Neuron (in vitro differentiated cells): ENCODE data around the gene PPIL1.

Source experiments
- H2AFZ ChIP-seq: one replicate; pipeline ENCODE4 v1.6.1; 2013; ENCODE audit warnings: low read depth, mild to moderate bottlenecking, inconsistent platforms, low read length, moderate library complexity
- H3K27me3 ChIP-seq: one replicate; pipeline ENCODE4 v1.6.1; 2013; ENCODE audit warnings: low read length; ENCODE audit not compliant: insufficient read depth
- H3K36me3 ChIP-seq: one replicate; pipeline ENCODE4 v1.6.1; 2013; ENCODE audit warnings: low read length; ENCODE audit not compliant: insufficient read depth
- H3K4me1 ChIP-seq: one replicate; pipeline ENCODE4 v1.6.1; 2013; ENCODE audit warnings: low read length; ENCODE audit not compliant: insufficient read depth
- H3K4me3 ChIP-seq: 2 replicates; pipeline ENCODE4 v1.5.1; 2013; ENCODE audit warnings: mild to moderate bottlenecking, low read length, moderate library complexity
- H3K9me3 ChIP-seq: one replicate; pipeline ENCODE4 v1.6.1; 2013; ENCODE audit warnings: low read length

PPIL1 gene

GRCh38 chr6:36844232-36845170, 30.1 kb downstream of the PPIL1 start:
- no peaks in the 10 kb centered on the region for H3K27me3 ChIP-seq

DNA sequence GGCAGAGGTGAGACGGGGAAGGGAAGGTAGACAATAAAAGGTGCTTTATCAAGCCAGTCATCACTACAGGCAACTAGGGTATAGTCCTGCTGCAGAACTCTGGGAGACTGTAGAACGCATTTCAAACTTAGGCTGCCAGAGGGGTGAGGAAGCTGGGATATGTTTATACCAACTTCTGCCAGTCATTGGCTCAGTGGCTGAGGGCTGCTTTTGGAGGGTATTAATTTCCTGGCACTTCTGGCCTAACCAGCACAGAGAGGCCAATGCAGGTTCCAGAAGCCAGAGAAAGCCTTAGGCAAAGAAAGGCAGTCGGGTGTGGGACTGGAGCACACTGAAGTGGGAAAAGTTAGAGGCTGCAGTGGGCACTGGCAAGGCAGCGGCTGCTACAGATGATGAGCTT, 31.4 kb downstream of the PPIL1 start:
- Histone ChIP-seq H3K36me3 (no peaks in the 10 kb centered on the region), H3K4me1 (peaks cover 14% of the 10 kb centered on the region), H3K9me3 (no peaks in the 10 kb centered on the region), H3K27me3 (peaks cover 12% of the 10 kb centered on the region), H3K4me3 (no peak overlapping the region), H2AFZ (no peak overlapping the region)

More at GRCh38 chr6:36844232-36845170, 30.1 kb downstream of the PPIL1 start:
- no peaks in the 10 kb centered on the region for H3K36me3 ChIP-seq
- no peaks in the 10 kb centered on the region for H3K9me3 ChIP-seq
- H3K4me1 ChIP-seq: peaks cover 23% of the 10 kb centered on the region
- H2AFZ ChIP-seq: no peak overlapping the region
- no peak overlapping the region for H3K4me3 ChIP-seq

GRCh38 chr6:36841756-36842155, 32.8 kb downstream of the PPIL1 start:
- H3K4me1 ChIP-seq: peaks cover 13% of the 10 kb centered on the region
- no peak overlapping the region for H3K4me3 ChIP-seq
- no peaks in the 10 kb centered on the region for H3K9me3 ChIP-seq
- H3K27me3 ChIP-seq: peaks cover 26% of the 10 kb centered on the region
- H2AFZ ChIP-seq: no peak overlapping the region
- no peaks in the 10 kb centered on the region for H3K36me3 ChIP-seq

- peaks cover 34% of the 10 kb centered on the region for H3K27me3 ChIP-seq
- H3K4me1 ChIP-seq: peaks cover 13% of the 10 kb centered on the region
- H3K4me3 ChIP-seq: peak overlapping the region; percentile 41
- no peaks in the 10 kb centered on the region for H3K36me3 ChIP-seq
- H3K9me3 ChIP-seq: no peaks in the 10 kb centered on the region
- no peak overlapping the region for H2AFZ ChIP-seq
Measured at GRCh38 chr6:36840432-36841403, 33.9 kb downstream of the PPIL1 start.

DNA sequence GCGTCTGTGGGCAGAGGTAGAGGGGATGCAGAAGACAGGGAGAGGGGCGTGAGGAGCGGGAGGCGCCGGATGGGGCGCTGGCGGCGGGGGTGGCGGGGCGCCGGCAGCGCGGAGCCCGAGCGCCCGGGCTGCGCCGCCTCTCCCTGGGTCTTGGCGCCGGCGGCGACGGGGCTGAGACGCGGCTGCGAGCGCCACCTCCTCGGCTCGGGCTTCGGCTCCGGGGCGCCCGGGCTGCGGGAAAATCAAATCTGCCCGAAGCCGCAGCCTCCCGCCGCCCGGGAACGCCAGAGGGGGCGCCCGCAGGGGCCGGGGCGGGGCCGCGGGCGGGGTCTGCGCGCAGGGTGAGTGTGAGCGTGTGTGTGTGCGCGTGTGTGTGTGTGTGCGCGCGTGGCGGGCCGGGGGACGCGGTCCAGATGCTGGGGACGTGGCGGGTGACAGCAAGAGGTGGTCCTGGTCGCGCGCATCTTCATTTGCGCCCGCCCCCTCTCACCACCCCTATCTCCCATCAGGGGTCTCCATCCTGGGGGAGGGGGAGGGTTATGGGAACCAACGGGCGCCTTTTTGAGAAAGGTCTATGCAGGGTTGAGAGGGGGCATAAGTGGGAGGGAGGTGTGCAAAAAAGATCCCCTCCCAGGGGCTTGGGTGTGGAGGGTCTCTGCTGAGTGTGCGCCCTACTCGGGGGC, 34.7 kb downstream of the PPIL1 start:
- Histone ChIP-seq H3K4me3 (peak overlapping the region; percentile 41), H3K36me3 (no peaks in the 10 kb centered on the region), H2AFZ (peak overlapping the region; percentile 37), H3K27me3 (peaks cover 37% of the 10 kb centered on the region), H3K4me1 (peaks cover 14% of the 10 kb centered on the region), H3K9me3 (no peaks in the 10 kb centered on the region)

GRCh38 chr6:36838896-36839748, 35.5 kb downstream of the PPIL1 start, which contains the start of gene CPNE5:
Gene CPNE5, minus strand, starts transcription at chr6:36839444. Its CDS starts 67 bp downstream, at chr6:36839377.
- no peaks in the 10 kb centered on the region for H3K9me3 ChIP-seq
- peak within 1 kb of the TSS; percentile 37 for H2AFZ ChIP-seq
- peaks cover 20% of the 10 kb centered on the region for H3K4me1 ChIP-seq
- H3K36me3 ChIP-seq: no peaks in the 10 kb centered on the region
- peak within 1 kb of the TSS; percentile 41 for H3K4me3 ChIP-seq
- H3K27me3 ChIP-seq: peaks cover 38% of the 10 kb centered on the region

GRCh38 chr6:36837686-36838085, 36.9 kb downstream of the PPIL1 start:
- Histone ChIP-seq H3K9me3 (no peaks in the 10 kb centered on the region), H3K27me3 (peaks cover 38% of the 10 kb centered on the region)

GRCh38 chr6:36837022-36837339, 37.6 kb downstream of the PPIL1 start:
- Histone ChIP-seq H3K27me3 (peaks cover 38% of the 10 kb centered on the region), H3K36me3 (no peaks in the 10 kb centered on the region), H3K4me1 (peaks cover 20% of the 10 kb centered on the region), H3K4me3 (no peak overlapping the region), H3K9me3 (no peaks in the 10 kb centered on the region), H2AFZ (no peak overlapping the region)

More at GRCh38 chr6:36837686-36838085, 36.9 kb downstream of the PPIL1 start:
- Histone ChIP-seq H3K4me3 (no peak overlapping the region), H2AFZ (no peak overlapping the region), H3K36me3 (no peaks in the 10 kb centered on the region), H3K4me1 (peaks cover 20% of the 10 kb centered on the region)

DNA sequence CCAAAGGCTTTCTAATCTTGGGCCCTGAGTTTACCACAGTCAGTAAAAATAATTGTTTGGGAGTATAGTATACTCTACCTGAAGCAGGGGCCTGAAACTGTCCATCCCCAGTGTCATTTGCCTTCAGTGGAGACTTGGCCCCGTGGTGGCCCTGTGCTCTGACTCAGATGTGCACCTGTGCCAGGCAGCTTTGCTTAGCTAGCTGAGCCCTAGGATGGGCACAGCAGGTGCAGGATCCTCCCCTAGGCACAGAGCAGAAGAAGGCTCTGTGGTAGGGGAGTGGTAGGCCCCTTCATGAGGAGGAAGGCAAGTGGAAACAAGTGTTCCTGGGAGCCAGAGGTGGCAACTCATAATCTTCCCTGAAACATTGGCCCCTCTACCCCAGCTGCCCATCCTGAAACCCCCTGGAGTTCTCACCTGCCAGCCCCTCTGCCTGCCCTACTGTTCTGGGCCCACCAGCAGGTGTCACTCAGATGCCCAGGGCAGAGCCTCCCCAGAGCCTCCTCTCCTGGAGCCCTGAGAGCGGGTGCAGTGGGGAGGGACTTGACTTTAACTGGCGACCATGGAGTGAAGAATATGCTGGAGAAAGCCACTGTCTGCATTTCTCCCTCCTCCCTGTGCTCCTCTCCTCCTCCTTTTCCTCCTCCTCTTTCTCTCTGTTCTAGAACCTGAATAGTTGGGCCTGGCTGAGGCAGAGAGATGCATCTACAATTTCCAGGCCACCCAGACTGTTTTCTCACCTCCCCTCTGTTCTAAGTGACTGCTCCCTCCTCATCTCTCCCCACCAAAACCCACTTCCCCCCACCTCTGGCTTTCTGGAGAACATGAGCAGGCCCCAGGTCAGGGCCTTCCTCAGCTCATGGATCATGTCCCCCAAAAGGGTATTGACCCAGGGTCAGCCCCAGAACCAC, 38.2 kb downstream of the PPIL1 start:
- no peaks in the 10 kb centered on the region for H3K36me3 ChIP-seq
- no peaks in the 10 kb centered on the region for H3K9me3 ChIP-seq
- H3K27me3 ChIP-seq: peaks cover 38% of the 10 kb centered on the region
- H3K4me3 ChIP-seq: no peak overlapping the region
- no peak overlapping the region for H2AFZ ChIP-seq
- peaks cover 20% of the 10 kb centered on the region for H3K4me1 ChIP-seq

DNA sequence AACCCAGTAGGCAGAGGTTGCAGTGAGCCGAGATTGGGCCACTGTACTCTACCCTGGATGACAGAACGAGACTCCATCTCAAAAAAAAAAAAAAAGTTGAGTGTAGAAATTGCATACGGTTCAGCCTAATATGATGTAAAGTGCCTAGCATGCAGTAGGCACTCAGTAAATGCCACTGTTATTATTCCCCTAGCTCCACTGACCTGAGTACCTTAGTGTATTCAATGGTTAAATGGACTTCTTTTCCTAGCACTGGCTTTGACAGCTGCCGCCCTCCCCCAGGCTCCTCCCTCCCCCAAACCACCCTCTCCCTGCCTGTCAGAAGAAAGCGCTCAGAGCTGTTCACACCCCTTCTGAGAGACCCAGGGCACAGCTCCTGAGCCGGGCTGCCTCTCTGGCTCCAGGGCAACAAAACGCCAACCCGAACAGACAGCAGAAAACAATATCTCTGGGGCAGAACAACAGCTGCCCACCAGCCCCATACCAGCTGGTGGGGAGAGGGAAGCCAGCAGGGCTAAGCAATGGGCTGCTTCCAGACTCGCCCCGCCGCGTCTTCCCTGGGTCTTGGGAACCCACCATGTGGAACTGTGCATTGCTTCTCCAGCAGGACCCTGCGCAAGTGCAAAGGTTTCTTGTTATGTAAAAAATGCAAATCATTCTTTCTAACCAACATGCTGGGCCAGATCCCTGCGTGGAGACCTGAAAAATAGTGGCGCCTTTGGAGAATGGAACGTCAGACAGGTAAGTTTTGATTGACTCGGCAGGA, 39.8 kb downstream of the PPIL1 start:
- H3K9me3 ChIP-seq: no peaks in the 10 kb centered on the region
- H3K4me3 ChIP-seq: no peak overlapping the region
- peaks cover 10% of the 10 kb centered on the region for H3K4me1 ChIP-seq
- peaks cover 38% of the 10 kb centered on the region for H3K27me3 ChIP-seq
- no peak overlapping the region for H2AFZ ChIP-seq
- H3K36me3 ChIP-seq: no peaks in the 10 kb centered on the region
